Naive thymus-derived CD8-positive, alpha-beta T cell (primary cell): ENCODE measurements around the gene FER. TPM values are rescaled to one million over a fixed set of nuclear protein-coding genes. Genes with fewer than 3 reads are reported as not detected.
"Not testable (repeated sequence)": the region's sequence is repeated elsewhere in the genome, so short reads cannot be mapped to it uniquely, and the experiment has no call there.

Experiments used
- ATAC-seq, 2 donors: fragments of 150-1000 bp; cut with Tn5 transposase in 1 of 2; sonication (Bioruptor Pico), chemical (Tn5 transposase) in 1 of 2; 1 replicate in 1 of 2; 2 replicates in 1 of 2; pipeline ENCODE4 v1.10.0; 2021; ENCODE audit warnings: mild to moderate bottlenecking in 2 of 2, moderate library complexity in 2 of 2
- POLR2A ChIA-PET: fragments of 350-600 bp; sonication (Branson Sonifier 250); formaldehyde crosslinking; loops from one replicate; lab custom pipeline; 2021; ENCODE audit warnings: antibody characterized with exemption; lab: Charles Lee
- DNase-seq, 10 donors: peaks; one replicate each; pipeline versions ENCODE4 v3.0.0 to v3.0.0-alpha.2; 2020 to 2022
- H3K27ac Mint-ChIP-seq, 10 donors: one replicate each; pipeline ENCODE4 v1.8.0; 2020 to 2022; ENCODE audit warnings: mild to moderate bottlenecking in 10 of 10, mixed read lengths in 10 of 10, moderate library complexity in 4 of 10, inconsistent platforms in 1 of 10
- H3K27me3 Mint-ChIP-seq, 5 donors: one replicate each; pipeline ENCODE4 v1.8.0; 2021 to 2022; ENCODE audit warnings: mixed read lengths in 5 of 5
- H3K36me3 Mint-ChIP-seq, 3 donors: one replicate each; pipeline ENCODE4 v1.8.0; 2020 to 2022; ENCODE audit warnings: mixed read lengths in 3 of 3, mild to moderate bottlenecking in 2 of 3, inconsistent platforms in 1 of 3
- H3K4me1 Mint-ChIP-seq, 4 donors: one replicate each; pipeline ENCODE4 v1.8.0; 2021 to 2022; ENCODE audit warnings: mixed read lengths in 4 of 4
- H3K4me3 Mint-ChIP-seq, 10 donors: one replicate each; pipeline ENCODE4 v1.8.0; 2020 to 2022; ENCODE audit warnings: mild to moderate bottlenecking in 10 of 10, mixed read lengths in 10 of 10, moderate library complexity in 6 of 10, inconsistent platforms in 1 of 10
- H3K9me3 Mint-ChIP-seq, 9 donors: one replicate each; pipeline ENCODE4 v1.8.0; 2020 to 2022; ENCODE audit warnings: mixed read lengths in 9 of 9, mild to moderate bottlenecking in 3 of 9, inconsistent platforms in 1 of 9, moderate library complexity in 1 of 9
- polyA plus RNA-seq, 3 donors: library from polyadenylated mRNA; unstranded; fragments of 300-500 nt; fragmentation: Illumina TruSeq; gene quantifications; one replicate each; pipeline ENCODE4 v1.2.3, GENCODE V29; 2021
- total RNA-seq, 8 experiments: library from RNA in 2 of 8; stranded (reverse) in 2 of 8; gene quantifications; one replicate each; pipeline ENCODE4 v1.2.3 and lab custom pipeline; 2021 to 2026

The FER gene
- total and polyA plus RNA-seq, 5 experiments from 2014 or later, result 8.8 to 15.0 (median 11.4) TPM

GRCh38 chr5:108814551-108814950 lies 66.9 kb downstream of the FER start:
- Mint-ChIP-seq H3K36me3 (peaks cover 3 to 10% (median 5%) of the 10 kb centered on the region in 3 donors), H3K4me1 (peaks cover 0 to 4% (median 2%) of the 10 kb centered on the region in 4 donors)

GRCh38 chr5:108818613-108819272 lies 71.0 kb downstream of the FER start:
- Mint-ChIP-seq H3K27me3 (no peaks in the 10 kb centered on the region), H3K4me3 (no peak overlapping the region), H3K27ac (no peak overlapping the region), H3K9me3 (peaks cover 0 to 12% (median 3%) of the 10 kb centered on the region in 9 donors), H3K36me3 (peaks cover 8 to 17% (median 8%) of the 10 kb centered on the region in 3 donors), H3K4me1 (peaks cover 0 to 5% (median 0%) of the 10 kb centered on the region in 4 donors)
- ATAC-seq, result no peak
- POLR2A ChIA-PET, result no interaction called here
- DNase-seq, result no peak

More at GRCh38 chr5:108814551-108814950, 66.9 kb downstream of the FER start:
- H3K27me3 Mint-ChIP-seq, result no peaks in the 10 kb centered on the region
- DNase-seq (no peak), ATAC-seq (no peak)
- H3K27ac Mint-ChIP-seq, result no peak overlapping the region
- H3K9me3 Mint-ChIP-seq, result peaks cover 0 to 6% (median 0%) of the 10 kb centered on the region in 9 donors
- POLR2A ChIA-PET, result no interaction called here
- H3K4me3 Mint-ChIP-seq, result no peak overlapping the region

- Mint-ChIP-seq H3K4me3 (no peak overlapping the region), H3K4me1 (peaks cover 0 to 4% (median 0%) of the 10 kb centered on the region in 4 donors), H3K27ac (no peak overlapping the region), H3K36me3 (peaks cover 6 to 18% (median 8%) of the 10 kb centered on the region in 3 donors), H3K27me3 (no peaks in the 10 kb centered on the region), H3K9me3 (peaks cover 0 to 12% (median 3%) of the 10 kb centered on the region in 9 donors)
- ATAC-seq (no peak), DNase-seq (no peak)
- POLR2A ChIA-PET, result no interaction called here
These were observed 73.3 kb downstream of the FER start for GRCh38 chr5:108820983-108821382.

GRCh38 chr5:108822211-108822947 lies 74.7 kb downstream of the FER start:
- no peak for ATAC-seq
- DNase-seq, result no peak
- POLR2A ChIA-PET, result no interaction called here
- Mint-ChIP-seq H3K4me3 (no peak overlapping the region), H3K9me3 (peaks cover 0 to 12% (median 3%) of the 10 kb centered on the region in 9 donors), H3K27ac (no peak overlapping the region), H3K27me3 (no peaks in the 10 kb centered on the region), H3K4me1 (peaks cover 0 to 4% (median 0%) of the 10 kb centered on the region in 4 donors), H3K36me3 (peaks cover 3 to 18% (median 8%) of the 10 kb centered on the region in 3 donors)

- peaks cover 0 to 4% (median 1%) of the 10 kb centered on the region in 9 donors for H3K9me3 Mint-ChIP-seq
- DNase-seq, result no peak
- ATAC-seq, result no peak
- H3K36me3 Mint-ChIP-seq, result peaks cover 3 to 12% (median 7%) of the 10 kb centered on the region in 3 donors
- no peak overlapping the region for H3K27ac Mint-ChIP-seq
- peaks cover 0 to 1% (median 0%) of the 10 kb centered on the region in 5 donors for H3K27me3 Mint-ChIP-seq
- POLR2A ChIA-PET, result no interaction called here
- no peak overlapping the region for H3K4me3 Mint-ChIP-seq
- peaks cover 0 to 6% (median 0%) of the 10 kb centered on the region in 4 donors for H3K4me1 Mint-ChIP-seq
These were observed 79.4 kb downstream of the FER start for GRCh38 chr5:108827131-108827530.

- DNase-seq (no peak), ATAC-seq (no peak)
- peaks cover 4 to 14% (median 12%) of the 10 kb centered on the region in 3 donors for H3K36me3 Mint-ChIP-seq
- POLR2A ChIA-PET, result no interaction called here
- H3K9me3 Mint-ChIP-seq, result no peaks in the 10 kb centered on the region
- peaks cover 0 to 6% (median 0%) of the 10 kb centered on the region in 4 donors for H3K4me1 Mint-ChIP-seq
- no peak overlapping the region for H3K4me3 Mint-ChIP-seq
- H3K27ac Mint-ChIP-seq, result no peak overlapping the region
- peaks cover 0 to 1% (median 0%) of the 10 kb centered on the region in 5 donors for H3K27me3 Mint-ChIP-seq
These were observed 83.1 kb downstream of the FER start for GRCh38 chr5:108830705-108831276.

GRCh38 chr5:108836492-108836891 lies 88.8 kb downstream of the FER start:
- Mint-ChIP-seq H3K4me3 (no peak overlapping the region), H3K4me1 (peaks cover 0 to 4% (median 0%) of the 10 kb centered on the region in 4 donors), H3K36me3 (peaks cover 5 to 23% (median 19%) of the 10 kb centered on the region in 3 donors), H3K27me3 (no peaks in the 10 kb centered on the region), H3K9me3 (peaks cover 0 to 9% (median 0%) of the 10 kb centered on the region in 9 donors), H3K27ac (peak overlapping the region in 1 of 10 donors; percentile 38)
- ATAC-seq (no peak), DNase-seq (no peak)
- POLR2A ChIA-PET, result no interaction called here

GRCh38 chr5:108842260-108842941 lies 94.7 kb downstream of the FER start:
- H3K4me1 Mint-ChIP-seq, POLR2A ChIA-PET, H3K9me3 Mint-ChIP-seq, DNase-seq, H3K4me3 Mint-ChIP-seq, H3K27ac Mint-ChIP-seq, ATAC-seq, H3K27me3 Mint-ChIP-seq: not testable (repeated sequence)
- peaks cover 8 to 25% (median 15%) of the 10 kb centered on the region in 3 donors for H3K36me3 Mint-ChIP-seq

GRCh38 chr5:108851129-108851528 lies 103.4 kb downstream of the FER start:
- H3K27ac Mint-ChIP-seq, H3K4me3 Mint-ChIP-seq, DNase-seq, POLR2A ChIA-PET, H3K4me1 Mint-ChIP-seq, H3K9me3 Mint-ChIP-seq, H3K27me3 Mint-ChIP-seq, ATAC-seq: not testable (repeated sequence)
- H3K36me3 Mint-ChIP-seq, result peaks cover 3 to 17% (median 16%) of the 10 kb centered on the region in 3 donors

- no peak overlapping the region for H3K27ac Mint-ChIP-seq
- peaks cover 0 to 9% (median 1%) of the 10 kb centered on the region in 4 donors for H3K4me1 Mint-ChIP-seq
- DNase-seq, result no peak
- H3K4me3 Mint-ChIP-seq, result no peak overlapping the region
- ATAC-seq, result no peak
- no peaks in the 10 kb centered on the region for H3K27me3 Mint-ChIP-seq
- POLR2A ChIA-PET, result no interaction called here
- peaks cover 0 to 4% (median 0%) of the 10 kb centered on the region in 9 donors for H3K9me3 Mint-ChIP-seq
- H3K36me3 Mint-ChIP-seq, result peaks cover 4 to 10% (median 10%) of the 10 kb centered on the region in 3 donors
These were observed 110.2 kb downstream of the FER start for GRCh38 chr5:108857905-108858304.

- H3K27ac Mint-ChIP-seq, result peak overlapping the region in 1 of 10 donors; percentile 69
- peaks cover 3 to 18% (median 7%) of the 10 kb centered on the region in 3 donors for H3K36me3 Mint-ChIP-seq
- POLR2A ChIA-PET, result no interaction called here
- peaks cover 0 to 4% (median 0%) of the 10 kb centered on the region in 9 donors for H3K9me3 Mint-ChIP-seq
- ATAC-seq (no peak), DNase-seq (no peak)
- H3K27me3 Mint-ChIP-seq, result no peaks in the 10 kb centered on the region
- H3K4me1 Mint-ChIP-seq, result peaks cover 0 to 9% (median 1%) of the 10 kb centered on the region in 4 donors
- H3K4me3 Mint-ChIP-seq, result no peak overlapping the region
These were observed 111.3 kb downstream of the FER start for GRCh38 chr5:108858959-108859358.

- DNase-seq (no peak), ATAC-seq (no peak)
- Mint-ChIP-seq H3K36me3 (peaks cover 6 to 30% (median 15%) of the 10 kb centered on the region in 3 donors), H3K4me1 (peaks cover 0 to 9% (median 1%) of the 10 kb centered on the region in 4 donors), H3K27me3 (no peaks in the 10 kb centered on the region), H3K4me3 (no peak overlapping the region), H3K27ac (no peak overlapping the region), H3K9me3 (peaks cover 0 to 7% (median 0%) of the 10 kb centered on the region in 9 donors)
- POLR2A ChIA-PET, result no interaction called here
These were observed 114.5 kb downstream of the FER start for GRCh38 chr5:108862211-108862610.
